HG03060 (cell line): ENCODE results near the gene CELF2.

Experiments
- ATAC-seq: cut with Tn5 transposase; IDR thresholded peaks from one replicate; pipeline ENCODE4 v1.9.1; 2021; ENCODE audit warnings: low read depth, moderate number of reproducible peaks; ENCODE audit not compliant: unreplicated experiment

The CELF2 gene

DNA sequence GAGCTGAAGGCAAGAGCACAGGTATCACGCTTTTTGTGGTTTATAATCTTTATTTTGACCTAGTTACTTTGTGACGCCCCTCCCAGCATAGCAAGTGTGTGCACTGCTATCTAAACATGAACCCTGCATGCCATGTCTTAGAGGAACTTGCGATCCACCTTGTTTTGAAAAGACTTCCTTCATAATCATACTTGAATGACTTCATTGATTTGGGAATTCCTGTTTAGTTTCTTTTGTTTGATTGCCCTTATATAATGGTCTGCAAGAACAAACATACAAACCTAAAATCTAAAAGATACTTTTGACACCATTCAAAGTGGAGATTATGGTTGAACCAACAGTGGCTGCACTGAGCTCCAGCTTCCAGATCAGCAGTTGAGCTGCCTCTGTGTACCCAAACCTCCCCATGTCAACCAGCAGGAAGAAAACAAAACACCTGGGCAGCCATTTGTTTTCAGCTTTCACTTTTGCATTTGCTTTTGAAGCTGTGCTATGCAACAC is 132.6 kb downstream of the CELF2 start:
- no peak for ATAC-seq

DNA sequence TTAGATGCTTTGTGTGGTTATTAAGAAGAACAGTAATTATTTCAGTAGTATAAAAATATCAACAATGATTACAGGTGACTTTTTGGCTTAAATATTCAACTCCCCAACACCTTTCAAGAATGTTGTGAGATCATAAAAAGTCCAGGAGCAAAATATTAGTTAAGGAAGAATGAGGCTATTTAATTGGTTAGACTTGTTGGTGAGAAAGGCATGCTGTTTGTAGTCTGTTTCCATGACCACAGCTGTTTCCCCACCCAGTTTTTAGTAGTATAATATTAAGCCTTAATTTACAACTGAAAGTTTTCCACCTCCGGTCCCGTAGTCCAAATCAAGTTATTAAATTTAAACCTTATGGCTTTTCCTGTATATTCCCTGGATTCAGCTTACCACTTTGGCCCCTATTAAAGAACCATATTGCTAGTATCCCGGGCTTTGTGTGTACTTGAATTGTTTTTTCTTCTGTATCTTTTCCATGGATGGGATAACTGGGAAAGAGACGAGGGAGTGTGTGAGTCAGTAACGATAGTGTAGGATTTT is 133.3 kb downstream of the CELF2 start:
- no peak for ATAC-seq

GRCh38 chr10:11152801-11153200 is 135.1 kb downstream of the CELF2 start:
- ATAC-seq = no peak

- ATAC-seq = no peak
Observed at GRCh38 chr10:11153245-11153644, 135.6 kb downstream of the CELF2 start.

DNA sequence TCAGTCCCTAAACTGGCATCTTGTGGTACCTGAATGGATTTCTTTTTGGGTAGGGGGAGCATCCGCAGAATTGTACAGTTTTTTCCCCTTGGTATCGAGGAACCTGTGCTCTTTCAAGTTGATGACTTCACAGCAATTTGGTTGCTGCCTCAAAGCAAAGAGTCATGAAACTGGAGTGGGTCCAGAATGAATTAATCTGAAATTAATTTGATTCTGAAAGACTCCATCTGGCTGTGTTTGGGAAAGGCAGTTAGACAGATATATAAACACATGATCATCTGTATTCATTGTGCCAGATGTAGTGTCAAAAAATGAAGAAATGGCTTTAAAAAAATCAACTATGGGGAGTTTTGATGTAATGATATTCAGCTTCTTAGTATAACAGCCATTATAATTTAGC is 136.1 kb downstream of the CELF2 start:
- no peak for ATAC-seq

DNA sequence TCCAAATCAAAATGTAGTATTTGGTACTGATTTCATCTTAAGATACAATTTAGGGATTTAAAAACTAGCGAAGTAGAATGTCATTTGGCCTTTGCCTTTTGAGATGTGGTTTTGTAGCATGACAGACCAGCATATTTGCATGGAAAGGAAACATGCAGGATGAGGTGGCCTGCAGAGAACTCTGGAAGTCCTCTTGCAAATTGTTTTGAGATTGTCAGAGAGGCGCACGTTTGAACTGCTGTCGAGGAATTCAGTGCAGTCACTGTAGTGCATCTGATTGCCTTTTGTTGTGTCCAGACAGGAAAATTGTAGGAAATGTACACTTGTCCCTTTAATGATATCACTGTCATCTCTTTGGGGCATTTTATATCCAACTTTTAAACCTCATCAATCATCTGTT is 136.7 kb downstream of the CELF2 start:
- ATAC-seq = no peak

GRCh38 chr10:11154849-11155498 is 137.3 kb downstream of the CELF2 start:
- ATAC-seq = no peak

GRCh38 chr10:11156480-11156879 is 138.8 kb downstream of the CELF2 start:
- no peak for ATAC-seq

DNA sequence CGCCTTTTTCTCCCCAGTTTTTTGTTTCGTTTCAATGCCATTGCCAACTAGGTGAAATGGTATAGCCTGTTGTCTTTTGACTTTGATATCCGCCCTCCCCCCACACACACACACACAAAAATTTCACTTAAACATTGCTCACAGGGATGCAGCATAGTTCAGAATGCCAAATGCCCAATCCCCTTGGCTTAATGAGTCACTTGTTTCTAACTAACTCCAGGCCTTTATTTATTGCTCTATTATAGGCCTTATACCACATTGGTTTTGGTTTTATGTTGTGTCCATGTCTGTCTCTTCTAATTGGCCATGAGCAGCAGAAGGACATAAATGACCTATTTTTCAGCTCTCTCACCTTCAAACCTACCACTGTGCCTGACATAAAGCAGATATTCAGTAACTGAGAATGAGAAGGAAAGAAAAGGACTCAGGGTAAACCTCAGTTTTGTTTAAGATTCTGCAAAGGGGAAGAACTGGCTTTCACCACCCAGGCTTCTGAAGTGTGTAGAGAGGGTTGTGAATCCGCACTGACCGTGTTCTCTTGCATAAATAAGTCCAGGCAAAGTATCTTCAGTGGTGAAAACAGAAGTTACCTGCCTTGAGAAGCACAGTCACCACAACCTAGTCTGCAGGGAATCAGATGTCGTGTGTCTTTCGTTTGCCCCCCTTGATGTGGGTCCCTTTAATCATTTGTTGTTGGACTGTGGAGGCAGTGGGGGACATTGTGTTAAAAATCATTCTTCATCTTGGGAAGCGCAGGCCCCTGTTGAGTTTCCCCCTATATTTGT is 139.8 kb downstream of the CELF2 start:
- no peak for ATAC-seq

- ATAC-seq = no peak
Observed at GRCh38 chr10:11158080-11158479, 140.4 kb downstream of the CELF2 start.

DNA sequence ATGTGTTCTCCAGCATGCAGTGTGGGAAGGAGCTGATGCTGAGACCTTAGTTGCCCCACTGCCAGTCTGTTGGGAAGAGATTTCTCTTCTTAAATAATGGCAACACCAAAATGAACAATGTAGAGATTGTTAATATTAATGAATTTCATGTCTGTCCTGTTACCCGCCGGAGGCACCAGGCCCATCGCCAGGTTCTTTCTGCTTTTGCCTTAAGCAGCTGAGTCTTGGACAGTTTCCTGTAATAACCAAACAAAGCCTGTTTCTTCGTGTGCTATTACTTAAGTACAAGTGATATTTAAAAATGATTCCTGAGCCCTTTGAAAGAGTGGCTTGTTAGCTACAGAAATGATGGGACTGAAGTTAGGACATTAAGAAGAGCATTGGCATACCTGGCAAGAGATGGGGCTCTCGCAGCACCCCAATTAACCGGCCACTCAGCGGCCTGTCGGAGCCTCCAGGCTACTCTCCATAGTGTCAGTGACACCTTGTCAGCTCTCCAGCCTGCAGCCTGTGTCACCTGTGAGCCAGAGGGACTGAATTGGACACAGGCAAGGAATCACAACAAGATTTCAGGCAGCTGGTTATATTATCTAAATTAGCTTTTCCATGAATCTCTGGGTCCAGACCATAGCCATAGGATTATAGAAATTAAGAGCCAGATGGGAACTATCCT is 142.0 kb downstream of the CELF2 start:
- no peak for ATAC-seq

DNA sequence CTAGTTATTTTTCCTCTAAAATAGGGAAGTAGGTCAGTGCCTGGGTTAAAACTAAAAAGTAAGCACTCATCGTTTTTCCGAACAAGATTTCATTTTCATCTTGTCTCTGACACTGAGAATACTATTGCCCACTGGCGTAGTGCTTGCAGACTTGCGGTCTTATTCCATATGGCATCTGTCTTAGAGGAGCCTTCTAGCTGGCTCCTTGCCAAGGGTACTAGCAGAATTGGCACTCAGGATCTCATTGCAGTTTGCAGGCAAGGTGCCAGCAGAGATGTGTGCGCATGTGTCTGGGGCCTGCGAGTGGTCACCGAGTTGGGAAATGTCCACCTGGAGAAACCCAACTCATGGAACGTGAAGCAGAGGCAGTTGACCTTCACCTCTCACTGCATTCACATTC is 143.4 kb downstream of the CELF2 start:
- no peak for ATAC-seq

GRCh38 chr10:11161910-11162309 is 144.2 kb downstream of the CELF2 start:
- no peak for ATAC-seq

DNA sequence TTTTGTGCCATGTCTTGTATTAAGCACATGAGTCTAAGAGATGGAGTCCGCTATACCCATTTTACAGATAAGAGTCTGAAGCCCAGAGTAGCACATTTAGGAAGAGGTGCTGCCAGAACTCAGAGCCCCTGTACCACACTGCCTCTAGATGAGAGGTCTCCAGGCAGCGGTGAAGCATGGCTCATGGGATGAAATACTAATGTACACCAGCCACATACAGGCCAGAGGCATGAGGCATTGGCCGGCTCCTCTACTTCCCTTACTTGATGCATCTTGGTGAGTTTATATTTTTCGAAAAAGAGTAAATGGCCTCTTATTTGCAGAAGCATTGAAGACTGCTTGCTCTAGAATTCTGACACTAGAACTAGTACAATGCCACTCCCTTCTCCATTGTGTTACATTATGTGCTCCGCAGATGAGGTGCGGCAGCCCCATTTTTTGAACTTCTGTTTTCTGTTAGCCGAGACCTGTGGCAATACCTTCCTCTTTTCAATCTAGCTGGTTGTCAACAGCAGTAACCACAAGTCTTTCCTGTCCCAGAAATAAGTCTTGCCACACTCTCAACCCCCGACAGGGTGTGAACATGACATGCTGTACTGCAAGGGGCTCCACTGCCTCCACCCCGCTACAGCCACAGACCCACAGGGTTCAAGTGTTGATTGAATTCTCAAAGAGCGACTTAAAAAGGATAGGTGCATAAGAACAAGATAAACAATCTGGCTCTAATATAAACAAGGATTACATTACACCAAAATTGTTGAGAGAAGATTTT is 145.3 kb downstream of the CELF2 start:
- ATAC-seq = peak; percentile 61

GRCh38 chr10:11163780-11164550 is 146.3 kb downstream of the CELF2 start:
- ATAC-seq = no peak

GRCh38 chr10:11164551-11164802 is 146.8 kb downstream of the CELF2 start:
- ATAC-seq = no peak

DNA sequence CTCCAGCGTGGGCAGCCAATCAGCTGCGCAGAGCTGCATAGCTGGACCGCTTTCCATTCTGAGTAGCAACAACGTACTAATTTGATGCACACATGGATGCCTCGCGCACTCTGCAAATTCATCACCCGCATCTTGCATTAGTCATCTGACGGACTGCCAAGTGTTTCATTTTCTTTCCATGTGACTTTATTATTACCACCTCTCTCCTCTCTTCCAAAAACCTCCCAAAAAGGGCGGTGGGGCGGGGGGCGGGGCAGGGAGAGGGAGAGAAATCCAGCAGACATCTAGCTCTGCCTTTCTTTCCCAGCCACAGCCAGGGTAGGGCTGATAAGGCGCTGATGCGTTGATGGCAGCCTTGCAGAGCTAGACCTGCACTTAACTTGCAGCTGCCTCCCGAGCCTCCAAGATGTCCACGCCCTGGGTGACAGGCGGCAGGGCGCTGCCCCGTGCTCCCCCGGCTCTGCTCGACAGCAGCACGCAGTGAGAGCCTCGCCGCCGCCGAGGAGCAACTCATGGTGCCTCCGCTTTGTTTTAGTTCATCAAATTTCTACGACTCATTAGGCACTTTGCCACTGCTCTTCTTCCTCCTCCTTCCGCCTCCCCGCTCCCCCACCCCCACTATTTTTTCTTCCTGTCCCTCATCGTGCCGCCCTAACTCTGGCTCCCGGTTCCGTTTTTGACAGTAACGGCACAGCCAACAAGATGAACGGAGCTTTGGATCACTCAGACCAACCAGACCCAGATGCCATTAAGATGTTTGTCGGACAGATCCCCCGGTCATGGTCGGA is 147.3 kb downstream of the CELF2 start:
- no peak for ATAC-seq

DNA sequence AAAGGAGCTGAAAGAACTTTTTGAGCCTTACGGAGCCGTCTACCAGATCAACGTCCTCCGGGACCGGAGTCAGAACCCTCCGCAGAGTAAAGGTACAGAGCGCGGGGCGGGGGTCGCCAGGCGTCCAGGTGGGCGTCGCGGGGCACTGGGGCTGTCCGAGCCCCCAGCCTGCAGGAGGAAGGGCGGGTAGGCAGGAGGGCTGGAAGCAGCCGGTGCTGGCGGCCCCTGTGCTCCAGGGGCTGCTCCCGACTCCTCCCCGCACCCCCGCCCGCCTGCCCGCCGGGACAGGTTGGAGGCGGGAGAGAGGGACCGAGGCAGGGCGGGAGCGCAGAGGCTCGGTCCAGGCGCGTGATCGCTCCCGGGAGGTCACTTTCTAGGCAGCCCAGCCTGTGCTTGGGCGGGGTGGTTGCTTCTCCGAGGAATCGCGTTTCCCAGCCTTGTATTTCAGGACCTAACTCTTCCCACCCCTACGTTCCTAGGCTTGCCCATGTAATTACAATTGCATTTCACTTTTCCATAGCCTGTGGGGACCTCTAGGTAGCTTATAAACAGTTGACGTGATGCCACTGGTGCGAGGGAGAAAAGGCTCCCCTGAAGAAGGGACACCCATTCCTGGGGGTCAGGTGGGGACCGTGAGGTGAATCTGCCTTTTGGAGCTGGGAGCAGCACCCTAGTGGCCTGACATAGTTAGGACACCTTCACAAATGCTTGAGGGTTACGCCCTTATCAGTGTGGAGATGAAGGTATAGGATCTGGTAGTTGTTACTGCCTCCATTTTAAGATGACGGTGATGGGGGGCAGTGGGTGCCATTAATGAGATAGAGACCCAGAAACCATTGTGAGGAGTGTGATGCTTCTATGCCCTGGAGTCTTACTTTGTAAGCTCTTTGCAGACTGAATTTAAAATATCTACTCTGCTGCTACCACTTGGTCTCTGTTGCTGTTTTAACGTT is 148.2 kb downstream of the CELF2 start:
- ATAC-seq = peak; percentile 48
